Hepatocyte (in vitro differentiated cells): ENCODE results near the gene COQ4.

Source experiments
- CTCF ChIP-seq: fragments of 200-600 bp; sonication (generic); IDR thresholded peaks from 2 replicates; pipeline ENCODE4 v1.5.1; 2016; ENCODE audit warnings: antibody characterized with exemption, mild to moderate bottlenecking; ENCODE audit not compliant: poor library complexity
- EZH2 ChIP-seq: fragments of 200-600 bp; sonication (generic); IDR thresholded peaks from 2 replicates; pipeline ENCODE4 v1.6.1; 2016; ENCODE audit warnings: antibody characterized with exemption, mild to moderate bottlenecking, borderline replicate concordance
- EZH2phosphoT487 ChIP-seq: fragments of 200-600 bp; sonication (generic); IDR thresholded peaks from one replicate; pipeline ENCODE4 v1.6.1; 2018; ENCODE audit warnings: antibody characterized with exemption, mild to moderate bottlenecking, low read depth, moderate library complexity; ENCODE audit not compliant: unreplicated experiment, severe bottlenecking

- no peak for TF ChIP-seq EZH2phosphoT487
- TF ChIP-seq CTCF: no peak
- no peak for TF ChIP-seq EZH2
Observed at GRCh38 chr9:128362774-128363173, 40.1 kb downstream of the COQ4 start.
